Transverse colon (tissue), 3 donors: ENCODE data around the gene MGST2.

ENCODE experiments used
- CTCF ChIP-seq, 5 experiments: fragments of 200-600 bp in 3 of 5; fragments of 450-650 bp in 2 of 5; sonication (generic) in 3 of 5; IDR thresholded peaks; 1 replicate in 2 of 5; 2 replicates in 3 of 5; pipeline ENCODE4 v1.5.1; 2016 to 2017; ENCODE audit warnings: antibody characterized with exemption in 5 of 5, inconsistent platforms in 3 of 5, mild to moderate bottlenecking in 2 of 5, moderate library complexity in 1 of 5
- POLR2A ChIP-seq: fragments of 450-650 bp; IDR thresholded peaks from one replicate; pipeline ENCODE4 v1.6.1; 2016; ENCODE audit warnings: antibody characterized with exemption, mild to moderate bottlenecking, moderate library complexity

GRCh38 chr4:139619644-139620043, 46.0 kb upstream of the MGST2 start:
- TF ChIP-seq CTCF (IDR thresholded peaks at IDR 0.05) (peak; percentile 23 to 54 (median 45)), POLR2A (no peak)
